ENCODE data around the gene LARP4B.
A peak's percentile ranks its signal among the peaks of the same experiment; 100 is the strongest.
"Not testable (repeated sequence)": the region's sequence is repeated elsewhere in the genome, so short reads cannot be mapped to it uniquely, and the experiment has no call there.

LARP4B gene

GRCh38 chr10:955820-956217 lies 24.3 kb upstream of the LARP4B start:
- DNase-seq, result no peak

GRCh38 chr10:955127-955819 lies 23.8 kb upstream of the LARP4B start:
- DNase-seq, result no peak

GRCh38 chr10:954396-954795 lies 22.9 kb upstream of the LARP4B start:
- DNase-seq, result no peak

- DNase-seq, result no peak
Measured at GRCh38 chr10:953836-954235, 22.3 kb upstream of the LARP4B start.

GRCh38 chr10:949446-949845 lies 17.9 kb upstream of the LARP4B start:
- DNase-seq, result no peak

GRCh38 chr10:948347-948746 lies 16.8 kb upstream of the LARP4B start:
- DNase-seq, result no peak

GRCh38 chr10:947881-948280 lies 16.4 kb upstream of the LARP4B start:
- DNase-seq, result no peak

- no peak for DNase-seq
Measured at GRCh38 chr10:947051-947450, 15.5 kb upstream of the LARP4B start.

- no peak for DNase-seq
Measured at GRCh38 chr10:945778-946177, 14.3 kb upstream of the LARP4B start.

GRCh38 chr10:944034-944831 lies 12.7 kb upstream of the LARP4B start:
- peak; percentile 48 for DNase-seq

GRCh38 chr10:943334-944033 lies 12.0 kb upstream of the LARP4B start:
- no peak for DNase-seq

- DNase-seq, result no peak
Measured at GRCh38 chr10:938941-939678, 7.6 kb upstream of the LARP4B start.

GRCh38 chr10:934746-935406 lies 3.4 kb upstream of the LARP4B start:
- no peak for DNase-seq

- DNase-seq, result not testable (repeated sequence)
Measured at GRCh38 chr10:934165-934564, 2.7 kb upstream of the LARP4B start.

GRCh38 chr10:932589-932988 lies 1.1 kb upstream of the LARP4B start:
- DNase-seq, result no peak

- peak; percentile 44 for DNase-seq
Measured at GRCh38 chr10:930625-931325, 730 bp downstream of the LARP4B start.

GRCh38 chr10:929960-930624 lies 1.4 kb downstream of the LARP4B start:
- no peak for DNase-seq

GRCh38 chr10:927131-927530 lies 4.4 kb downstream of the LARP4B start:
- DNase-seq, result no peak

- DNase-seq, result no peak
Measured at GRCh38 chr10:926075-926698, 5.3 kb downstream of the LARP4B start.

- DNase-seq, result no peak
Measured at GRCh38 chr10:924524-924859, 7.0 kb downstream of the LARP4B start.

Measured in activated CD4-positive, alpha-beta T cell treated with anti-CD3 and anti-CD28 coated beads for 48 hours (primary cell).